Stimulated activated CD4-positive, alpha-beta T cell treated with anti-CD3 and anti-CD28 coated beads, Interleukin-4, amount 100 ng/mL, for 1 hour (primary cell): ENCODE results near the gene SMIM22.
A peak's percentile ranks its signal among the peaks of the same experiment; 100 is the strongest.

Experiments used
- DNase-seq: peaks from one replicate; pipeline ENCODE4 v3.0.0-alpha.2; 2020

SMIM22 gene

DNA sequence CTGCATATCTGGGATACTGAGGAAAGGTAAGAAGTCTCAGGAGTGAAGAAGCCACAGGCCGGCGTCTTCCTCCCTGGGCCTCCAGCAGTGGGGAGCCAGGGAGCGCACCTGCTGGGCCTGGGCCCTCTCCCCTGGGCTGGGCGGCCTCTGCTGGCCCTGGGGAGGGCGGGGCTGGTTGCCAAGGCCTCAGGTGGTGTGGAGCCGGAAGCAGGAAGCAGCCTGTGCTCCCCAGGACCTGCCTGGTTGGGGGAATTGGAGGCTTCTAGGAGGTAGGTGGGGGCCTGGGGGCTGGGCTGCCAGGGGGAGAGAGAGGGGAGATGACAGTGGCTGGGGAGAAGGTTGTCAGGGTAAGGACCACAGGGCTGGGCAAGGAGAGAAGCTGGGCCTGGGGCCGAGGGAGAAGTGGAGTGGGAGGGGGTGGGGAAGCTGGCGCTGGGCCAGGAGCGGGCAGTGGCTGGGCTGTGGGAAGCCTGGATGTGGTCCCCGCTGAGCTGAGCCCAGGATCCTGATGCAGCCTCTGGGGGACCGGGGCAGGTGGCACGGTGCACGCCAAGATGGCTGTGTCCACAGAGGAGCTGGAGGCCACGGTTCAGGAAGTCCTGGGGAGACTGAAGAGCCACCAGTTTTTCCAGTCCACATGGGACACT lies at the start of gene SMIM22:
Gene SMIM22, plus strand, starts transcription at position 189 of the 647 bp plus-strand sequence. Its CDS starts 366 bp downstream, at position 555.
- DNase-seq = no peak

DNA sequence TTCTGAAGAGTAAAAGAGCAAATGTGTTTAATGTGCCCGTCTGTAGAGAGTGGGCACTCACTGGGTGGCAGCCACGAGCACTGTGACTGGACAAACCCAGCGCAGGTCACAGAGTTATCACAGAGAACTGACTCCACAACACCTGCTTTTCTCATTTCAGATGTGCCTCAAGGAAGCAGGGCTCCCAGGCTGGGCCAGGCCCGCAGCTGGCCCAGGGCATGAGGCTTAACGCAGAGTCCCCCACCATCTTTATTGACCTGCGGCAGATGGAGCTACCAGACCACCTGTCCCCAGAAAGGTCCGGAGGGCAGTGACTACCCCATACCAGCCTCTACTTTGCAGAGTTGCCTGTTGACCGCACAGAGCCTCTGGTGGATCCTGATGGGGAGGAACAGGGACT lies 49.0 kb upstream of the SMIM22 start:
- DNase-seq = no peak

- no peak for DNase-seq
These were observed 48.1 kb upstream of the SMIM22 start for GRCh38 chr16:4746991-4747574.

- DNase-seq = no peak
These were observed 47.1 kb upstream of the SMIM22 start for GRCh38 chr16:4747906-4748681.

- no peak for DNase-seq
These were observed 46.3 kb upstream of the SMIM22 start for GRCh38 chr16:4748682-4749411.

GRCh38 chr16:4749700-4750257 lies 45.4 kb upstream of the SMIM22 start:
- DNase-seq = no peak

DNA sequence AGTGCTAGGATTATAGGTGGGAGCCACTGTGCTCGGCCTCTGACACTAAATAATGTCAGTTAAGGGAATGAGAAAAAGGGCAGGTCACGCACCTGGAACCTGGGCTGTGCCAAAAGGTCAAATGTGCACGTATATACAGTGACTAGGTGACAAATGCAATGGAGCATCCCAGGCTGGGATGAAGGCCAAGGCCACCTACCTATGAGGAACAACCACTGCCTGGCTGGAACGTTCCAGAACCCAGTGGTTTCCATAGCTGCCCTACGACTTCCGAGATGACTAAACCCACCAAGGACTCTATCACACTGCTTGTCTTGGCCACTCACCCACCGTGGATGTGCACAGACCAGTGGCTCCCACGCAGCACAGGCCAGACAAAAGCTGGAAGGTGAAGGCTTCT lies 44.3 kb upstream of the SMIM22 start:
- no peak for DNase-seq

DNA sequence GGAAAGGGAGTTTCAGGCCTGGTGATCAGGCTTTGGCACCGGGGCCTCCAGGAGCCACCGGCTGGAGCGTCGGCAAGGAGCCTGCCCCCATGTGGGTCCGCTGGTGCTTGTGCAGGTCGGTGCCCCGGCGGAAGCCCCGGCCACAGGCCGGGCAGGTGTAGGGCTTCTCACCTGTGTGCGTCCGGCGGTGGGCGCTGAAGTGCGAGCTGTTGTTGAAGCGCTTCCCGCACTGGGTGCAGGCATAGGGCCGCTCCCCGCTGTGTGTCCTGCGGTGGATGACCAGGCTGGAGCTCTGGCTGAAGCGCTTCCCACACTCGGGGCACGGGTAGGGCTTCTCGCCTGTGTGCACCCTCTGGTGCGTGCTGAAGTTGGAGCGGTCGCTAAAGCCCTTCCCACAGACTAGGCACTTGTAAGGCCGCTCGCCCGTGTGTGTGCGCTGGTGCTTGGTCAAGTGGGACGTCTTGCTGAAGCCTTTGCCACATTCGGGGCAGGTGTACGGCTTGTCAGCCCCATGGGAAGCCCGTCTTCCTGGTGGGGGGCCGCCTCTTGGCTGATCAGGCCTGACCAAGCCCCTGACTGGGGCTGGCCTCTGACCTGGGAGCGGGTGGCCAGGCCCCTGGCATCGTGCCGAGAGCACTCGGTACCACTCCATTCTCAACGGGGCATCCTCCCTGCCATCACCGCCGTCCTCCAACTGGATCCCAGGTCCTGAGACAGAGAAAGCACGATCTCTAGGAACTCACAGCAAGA lies 42.6 kb upstream of the SMIM22 start:
- no peak for DNase-seq

- no peak for DNase-seq
These were observed 41.9 kb upstream of the SMIM22 start for GRCh38 chr16:4753227-4753626.

DNA sequence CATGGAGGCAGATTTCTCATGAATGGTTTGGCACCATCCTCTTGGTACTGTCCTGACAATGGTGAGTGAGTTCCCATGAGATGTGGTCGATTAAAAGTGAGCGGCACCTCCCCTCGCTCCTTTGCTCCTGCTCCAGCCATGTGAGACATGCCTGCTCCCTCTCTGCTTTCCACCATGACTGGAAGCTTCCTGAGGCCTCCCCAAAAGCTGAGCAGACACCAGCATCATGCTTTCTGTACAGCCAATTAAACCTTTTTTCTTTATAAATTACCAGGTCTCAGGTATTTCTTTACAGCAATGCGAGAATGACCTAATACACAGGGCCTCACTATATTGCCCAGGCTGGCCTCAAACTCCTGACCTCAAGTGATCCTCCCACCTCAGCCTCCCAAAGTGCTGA lies 40.3 kb upstream of the SMIM22 start:
- no peak for DNase-seq

DNA sequence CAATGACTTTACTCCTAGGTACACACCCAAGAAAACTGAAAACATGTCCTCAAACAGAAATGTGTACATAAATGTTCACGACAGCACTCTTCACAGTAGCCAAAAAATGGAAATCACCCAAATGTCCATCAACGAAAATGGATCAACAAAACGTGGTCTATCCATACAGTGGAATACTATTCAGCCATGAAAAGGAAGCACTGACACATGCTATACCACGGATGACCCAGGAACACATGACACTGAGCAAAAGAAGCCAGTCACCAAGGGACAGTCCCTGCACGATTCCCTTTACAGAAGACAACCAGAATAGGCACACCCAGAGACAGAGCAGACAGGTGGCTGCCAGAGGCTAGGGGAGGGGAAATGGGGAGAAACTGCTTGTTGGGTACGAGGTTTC lies 39.5 kb upstream of the SMIM22 start:
- DNase-seq = no peak

DNA sequence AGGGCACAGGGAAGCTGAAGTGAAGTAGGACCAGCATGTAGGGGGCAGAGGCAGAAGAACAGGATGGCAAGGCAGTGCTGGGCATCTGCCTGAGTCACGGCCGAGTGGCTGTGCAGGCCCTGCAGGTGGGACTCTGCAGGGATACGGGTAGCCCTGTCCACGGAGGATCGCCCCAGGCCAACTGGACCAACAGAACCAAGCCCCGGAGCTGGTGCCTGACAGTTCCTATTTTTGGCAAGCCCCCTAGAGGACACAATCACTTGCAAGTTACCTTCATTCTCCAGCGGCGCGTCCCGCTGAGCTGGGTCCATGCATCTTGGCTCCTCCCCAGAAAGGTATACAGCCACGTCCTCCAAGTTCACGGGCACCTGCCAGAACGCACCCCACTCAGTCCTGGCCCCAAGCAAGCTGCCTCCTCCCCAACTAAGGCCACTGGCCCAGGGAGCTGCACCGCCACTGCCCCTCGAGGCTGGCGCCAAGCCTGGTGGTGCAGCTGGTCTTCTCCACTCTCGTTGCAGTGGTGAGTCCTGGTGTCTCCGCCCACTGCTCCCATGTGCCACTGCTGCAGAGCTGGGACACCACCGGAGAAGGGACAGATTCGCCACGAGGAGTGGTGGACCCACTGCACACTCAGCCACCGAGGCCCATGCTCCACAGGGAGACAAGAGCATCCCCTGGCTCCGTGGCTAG lies 34.8 kb upstream of the SMIM22 start:
- DNase-seq = no peak

DNA sequence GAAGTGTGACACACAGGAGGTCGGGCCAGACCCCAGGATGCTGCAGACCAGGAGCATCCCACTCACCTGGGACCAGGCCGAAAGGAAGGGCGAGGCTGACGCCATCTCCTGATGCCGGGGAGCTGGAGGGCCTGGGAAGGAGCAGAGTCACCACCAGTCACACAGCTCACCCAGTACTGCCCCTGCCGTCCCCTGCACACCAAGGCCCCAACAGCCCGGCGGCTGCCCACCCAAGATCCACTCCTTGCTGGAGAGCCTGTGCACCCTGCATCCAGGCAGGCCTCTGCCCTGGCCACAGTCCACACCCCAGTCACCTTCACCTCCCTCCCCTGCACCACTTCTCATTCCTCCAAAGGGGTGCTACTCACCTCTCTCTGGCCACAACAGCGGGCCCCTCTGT lies 33.0 kb upstream of the SMIM22 start:
- DNase-seq = no peak

DNA sequence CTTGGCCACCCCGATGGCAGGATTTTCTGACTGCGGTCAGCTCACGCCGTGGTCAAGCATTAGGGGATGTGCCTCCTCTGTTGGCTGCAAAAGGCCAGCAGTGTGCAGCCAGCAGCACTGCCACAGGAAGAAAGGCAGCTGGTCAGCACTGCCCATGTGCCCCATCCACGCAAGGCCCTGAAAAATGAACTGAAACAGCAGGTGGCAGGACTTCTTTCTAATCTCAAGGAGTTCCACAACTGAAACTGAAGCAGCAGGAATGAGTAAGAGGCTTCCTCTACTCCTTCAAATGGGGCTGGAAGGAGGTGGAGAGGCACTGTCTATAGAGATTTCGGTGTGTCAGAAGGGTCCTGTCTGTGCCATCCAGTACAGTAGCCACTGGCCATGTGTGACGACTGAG lies 31.4 kb upstream of the SMIM22 start:
- no peak for DNase-seq

- no peak for DNase-seq
These were observed 29.4 kb upstream of the SMIM22 start for GRCh38 chr16:4765511-4766474.

- DNase-seq = peak; percentile 99
These were observed 28.1 kb upstream of the SMIM22 start, which contains the start of gene ZNF500 for GRCh38 chr16:4766875-4767628. Gene ZNF500 (minus strand): TSS chr16:4767162. CDS start chr16:4765978, 1,184 bp downstream.

- DNase-seq = no peak
These were observed 27.2 kb upstream of the SMIM22 start for GRCh38 chr16:4767872-4768548.

DNA sequence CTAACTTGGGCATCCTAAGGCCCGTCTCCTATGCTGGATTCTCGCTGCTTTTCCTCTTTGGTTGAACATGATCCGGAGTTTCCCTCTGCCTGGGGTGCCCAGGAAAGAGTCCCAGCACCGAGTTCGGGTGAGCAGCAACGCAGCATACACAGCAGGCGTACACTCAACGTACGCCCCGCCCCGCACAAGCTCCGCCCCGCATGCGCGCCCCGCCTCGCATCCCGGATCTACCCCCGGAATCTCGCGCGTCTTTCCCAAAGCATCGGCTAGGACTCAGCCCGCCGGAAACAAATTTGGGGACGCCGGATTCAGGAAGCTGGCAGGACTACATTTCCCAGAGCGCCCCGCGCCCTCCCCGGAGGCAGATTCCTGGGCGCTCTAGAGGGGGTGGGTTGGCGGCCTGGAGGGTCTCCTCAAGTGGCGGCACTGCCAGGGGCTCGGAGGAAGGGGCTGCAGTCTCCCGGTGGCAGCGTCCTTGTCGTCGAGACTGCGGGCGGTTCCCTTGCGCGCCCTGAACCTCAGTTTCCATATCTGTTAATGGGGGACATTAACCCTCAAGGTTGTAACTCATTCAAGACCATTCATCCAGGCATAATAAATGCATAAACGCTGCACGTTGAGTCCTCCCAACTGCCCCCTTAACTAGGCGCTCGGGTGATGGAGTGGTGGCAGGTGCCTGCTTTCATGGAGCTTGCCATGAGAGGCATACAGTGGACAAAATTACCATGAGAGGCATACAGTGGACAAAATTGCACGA lies 26.4 kb upstream of the SMIM22 start:
- peak; percentile 87 for DNase-seq
